NT2/D1 (cell line): Measurements from ENCODE around the gene RPS6KA3.
"Not testable (repeated sequence)": the region's sequence is repeated elsewhere in the genome, so short reads cannot be mapped to it uniquely, and the experiment has no call there.

Experiments
- SUZ12 ChIP-seq: IDR thresholded peaks from 2 replicates; pipeline ENCODE4 v1.6.1; 2011; ENCODE audit not compliant: insufficient read length, insufficient read depth; ENCODE audit errors: extremely low read depth
- YY1 ChIP-seq: IDR thresholded peaks from 2 replicates; pipeline ENCODE4 v1.6.1; 2011; ENCODE audit not compliant: insufficient read length, insufficient read depth
- ZNF274 ChIP-seq: IDR thresholded peaks from 2 replicates; pipeline ENCODE4 v1.6.1; 2011; ENCODE audit warnings: mild to moderate bottlenecking, low read depth, low read length

DNA sequence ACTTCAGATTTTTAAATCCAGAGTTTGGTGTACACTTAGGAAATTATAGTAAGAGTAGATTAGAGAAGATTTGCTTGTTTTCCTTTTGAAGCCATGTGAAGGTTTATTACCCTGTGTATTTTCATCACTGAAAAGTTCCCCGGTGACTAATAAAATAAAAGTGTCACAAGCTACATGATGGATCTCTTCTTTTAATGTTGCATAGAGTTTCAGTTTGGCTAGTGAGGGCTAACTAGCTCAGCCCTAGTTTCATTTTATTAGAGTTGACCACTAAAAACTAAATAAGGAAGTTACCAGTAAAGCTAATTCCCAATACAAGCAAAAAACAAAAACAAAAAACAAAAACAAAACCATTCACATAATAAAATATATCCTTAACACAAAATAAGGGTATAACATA, 139.9 kb downstream of the RPS6KA3 start:
- TF ChIP-seq ZNF274, YY1, SUZ12: not testable (repeated sequence)
